Activated CD4-positive, alpha-beta T cell treated with anti-CD3 and anti-CD28 coated beads, Interleukin-2, amount 50 U/mL, for 24 hours (primary cell): ENCODE measurements around the gene RPTOR.

Experiments used
- DNase-seq, 2 donors: peaks; one replicate each; pipeline ENCODE4 v3.0.0-alpha.2; 2020; ENCODE audit warnings: low read depth in 1 of 2, low spot score in 1 of 2

RPTOR gene

DNA sequence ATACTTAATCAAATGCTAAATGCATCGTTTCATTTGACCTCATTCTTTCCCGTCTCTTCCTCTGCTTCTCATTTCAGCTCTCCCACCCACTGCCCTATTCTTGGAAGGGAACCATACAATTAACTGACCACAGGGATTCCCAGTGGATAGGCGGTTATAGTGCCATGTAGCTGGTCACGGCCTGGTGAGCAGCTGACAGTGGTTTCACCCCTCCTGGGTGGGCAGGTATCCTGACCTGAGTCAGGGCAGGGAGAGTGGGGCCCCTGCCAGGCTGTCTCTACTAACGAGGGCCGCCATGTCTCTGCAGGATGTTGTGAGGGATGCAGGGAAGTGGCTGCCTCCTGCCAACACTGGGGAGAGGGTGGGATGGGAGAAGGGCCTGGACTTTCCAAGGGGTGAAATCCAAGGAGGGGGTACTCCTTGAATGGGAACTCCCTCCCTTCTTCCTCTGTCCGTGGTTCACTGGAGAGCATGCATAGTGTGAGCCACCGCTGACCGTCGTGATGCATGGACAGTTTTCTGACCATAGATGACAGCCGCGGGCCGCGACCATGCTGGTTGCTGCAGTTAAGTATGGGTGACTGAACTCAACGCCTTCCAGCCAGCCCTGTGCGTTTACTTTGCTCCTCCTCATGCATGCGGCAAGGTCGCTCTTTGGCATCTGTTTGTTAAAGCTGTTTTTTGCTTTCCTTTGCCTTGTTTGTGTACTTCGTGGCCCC lies 95.9 kb downstream of the RPTOR start:
- DNase-seq, result no peak

- no peak for DNase-seq
Measured at GRCh38 chr17:80643326-80644099, 98.9 kb downstream of the RPTOR start.

GRCh38 chr17:80644536-80644935 lies 99.9 kb downstream of the RPTOR start:
- no peak for DNase-seq

- no peak for DNase-seq
Measured at GRCh38 chr17:80645706-80646325, 101.2 kb downstream of the RPTOR start.

GRCh38 chr17:80646328-80646727 lies 101.7 kb downstream of the RPTOR start:
- DNase-seq, result no peak

- no peak for DNase-seq
Measured at GRCh38 chr17:80647746-80648145, 103.1 kb downstream of the RPTOR start.

GRCh38 chr17:80649200-80649644 lies 104.6 kb downstream of the RPTOR start:
- DNase-seq, result no peak

DNA sequence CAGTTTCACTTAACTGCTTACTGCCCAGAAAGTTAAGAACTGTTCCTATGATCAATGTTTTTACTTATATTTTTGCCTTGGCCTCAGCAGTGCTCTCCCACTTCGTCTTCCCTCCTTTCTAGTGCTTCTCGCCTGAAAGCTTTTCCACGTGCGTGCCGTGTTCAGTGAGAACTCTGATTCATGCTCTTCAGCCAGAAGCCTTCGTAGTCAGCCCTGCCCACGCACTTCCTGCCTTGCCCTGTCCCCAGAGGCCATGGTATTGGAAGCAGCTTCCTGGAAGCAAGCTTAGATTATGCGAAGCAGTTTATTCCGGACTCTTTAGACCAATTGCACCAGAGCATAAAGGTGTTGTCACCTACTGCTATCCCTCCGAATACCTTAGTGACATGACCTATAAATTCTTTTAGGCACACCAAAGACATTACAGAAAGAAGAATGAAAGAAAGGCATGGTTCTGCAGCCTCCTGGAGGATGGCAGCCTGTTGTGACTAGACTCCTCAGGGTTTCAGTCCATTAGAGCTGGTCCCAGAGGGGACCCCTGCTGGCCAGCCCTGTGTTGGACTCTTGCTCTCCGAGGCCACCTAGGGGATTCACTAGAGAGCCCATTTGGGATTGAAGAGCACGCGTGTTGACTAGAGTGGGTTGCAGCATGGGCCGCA lies 105.2 kb downstream of the RPTOR start:
- DNase-seq, result peak; percentile 43 to 78

DNA sequence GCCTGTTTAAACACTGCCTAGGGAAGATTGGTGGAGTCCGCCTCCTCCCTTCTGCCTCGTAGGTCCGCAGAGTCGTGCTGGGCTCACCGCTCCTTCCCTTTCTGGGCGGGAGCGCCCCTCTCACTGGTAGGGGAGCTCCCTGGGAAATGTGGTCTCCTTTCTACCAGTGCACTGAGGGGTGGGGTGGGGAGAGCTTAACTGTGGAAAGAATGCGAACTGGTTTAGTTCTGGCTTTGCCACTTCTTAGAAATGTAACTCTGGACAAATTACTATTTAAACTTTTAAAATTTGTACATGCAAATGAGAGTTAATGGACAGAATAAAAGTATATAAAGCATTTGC lies 105.7 kb downstream of the RPTOR start:
- no peak for DNase-seq

DNA sequence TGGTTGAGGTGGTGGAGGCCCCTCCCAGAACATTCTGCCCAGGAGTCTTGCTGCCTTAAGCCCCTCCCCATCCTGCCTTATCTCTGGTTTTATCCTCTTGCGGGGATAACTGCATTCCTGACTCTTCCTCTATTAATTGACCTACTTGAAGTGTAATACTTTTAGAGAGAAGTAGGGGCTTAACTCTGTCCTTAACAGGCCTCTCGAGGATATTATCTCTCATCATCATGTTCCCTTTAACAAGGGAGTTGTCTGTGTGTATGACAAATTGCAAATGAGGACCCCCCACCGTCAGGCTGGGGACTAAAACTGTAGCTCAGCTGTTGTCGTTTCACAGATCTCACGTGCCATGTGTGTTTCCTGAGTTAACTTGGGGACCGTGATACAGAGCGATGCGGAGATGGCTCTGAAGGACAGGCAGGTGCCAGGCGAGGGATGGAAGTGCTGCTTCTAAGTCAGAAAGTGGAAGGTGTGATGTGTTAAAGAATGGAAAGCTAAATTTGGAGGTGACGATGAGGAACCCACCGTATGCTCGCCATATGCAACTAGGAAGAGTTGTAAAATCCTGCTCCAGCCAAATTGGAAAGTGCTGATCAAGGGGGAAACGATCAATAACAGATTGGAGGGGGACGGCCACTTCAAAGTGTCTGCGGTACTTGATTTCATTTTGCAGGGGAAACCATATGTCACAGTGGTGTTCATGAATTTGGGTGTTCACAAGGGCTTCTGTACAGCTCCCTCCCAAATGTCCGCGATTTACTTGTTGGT lies 106.3 kb downstream of the RPTOR start:
- no peak for DNase-seq

- DNase-seq, result no peak
Measured at GRCh38 chr17:80652756-80653330, 108.2 kb downstream of the RPTOR start.

GRCh38 chr17:80653856-80654255 lies 109.2 kb downstream of the RPTOR start:
- no peak for DNase-seq

- DNase-seq, result no peak
Measured at GRCh38 chr17:80655608-80656007, 111.0 kb downstream of the RPTOR start.

DNA sequence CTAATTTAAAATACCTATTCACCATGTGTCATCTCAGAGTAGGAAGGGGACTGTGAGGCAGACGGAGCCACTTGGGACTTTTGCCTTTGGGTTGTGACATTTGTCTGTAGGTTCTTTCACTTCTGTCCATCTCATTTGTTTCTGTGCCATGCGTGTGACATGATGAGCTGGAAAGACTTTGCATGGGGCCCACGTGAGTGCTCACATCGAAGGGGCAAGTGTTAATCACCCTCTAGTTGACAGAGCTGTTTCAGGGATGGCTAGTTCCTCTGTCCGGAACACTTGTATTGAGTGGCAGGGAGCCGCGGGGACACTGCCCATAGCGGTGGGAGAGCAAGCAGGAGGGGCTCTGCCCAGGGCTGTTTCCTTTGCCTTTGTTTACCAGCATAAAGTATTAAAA lies 112.0 kb downstream of the RPTOR start:
- DNase-seq, result no peak

DNA sequence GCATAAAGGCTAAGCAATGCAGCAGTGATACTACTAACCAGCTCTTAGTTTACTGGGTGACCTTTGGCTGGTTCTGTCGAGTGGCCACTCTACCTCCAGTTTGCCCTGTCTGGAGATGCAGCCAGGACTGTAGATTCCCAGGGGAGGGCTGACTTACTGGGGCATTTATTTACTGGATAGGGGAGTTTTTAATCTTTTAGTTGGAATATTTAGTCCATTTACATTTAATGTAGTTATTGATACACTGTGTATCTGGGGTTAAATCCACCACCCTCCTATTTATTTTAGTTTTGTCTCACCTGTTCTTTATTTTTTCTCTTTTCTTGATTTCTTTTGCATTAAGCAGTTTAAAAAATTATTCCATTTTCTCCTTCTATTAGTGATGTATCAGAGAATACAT lies 112.9 kb downstream of the RPTOR start:
- no peak for DNase-seq

- DNase-seq, result no peak
Measured at GRCh38 chr17:80658821-80659220, 114.2 kb downstream of the RPTOR start.

DNA sequence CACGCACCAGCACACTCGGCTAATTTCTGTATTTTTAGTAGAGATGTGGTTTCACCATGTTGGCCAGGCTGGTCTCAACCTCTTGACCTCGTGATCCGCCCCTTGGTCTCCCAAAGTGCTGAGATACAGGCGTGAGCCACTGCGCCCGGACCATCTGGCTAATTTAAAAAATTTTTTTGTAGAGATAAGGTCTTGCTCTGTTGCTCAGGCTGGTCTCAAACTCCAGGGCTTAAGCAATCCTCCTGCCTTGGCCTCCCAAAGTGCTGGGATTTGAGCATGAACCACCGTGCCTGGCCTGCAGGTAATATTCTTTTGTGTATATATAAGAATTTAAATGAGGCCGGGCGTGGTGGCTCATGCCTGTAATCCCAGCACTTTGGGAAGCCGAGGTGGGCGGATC lies 115.0 kb downstream of the RPTOR start:
- DNase-seq, result no peak

DNA sequence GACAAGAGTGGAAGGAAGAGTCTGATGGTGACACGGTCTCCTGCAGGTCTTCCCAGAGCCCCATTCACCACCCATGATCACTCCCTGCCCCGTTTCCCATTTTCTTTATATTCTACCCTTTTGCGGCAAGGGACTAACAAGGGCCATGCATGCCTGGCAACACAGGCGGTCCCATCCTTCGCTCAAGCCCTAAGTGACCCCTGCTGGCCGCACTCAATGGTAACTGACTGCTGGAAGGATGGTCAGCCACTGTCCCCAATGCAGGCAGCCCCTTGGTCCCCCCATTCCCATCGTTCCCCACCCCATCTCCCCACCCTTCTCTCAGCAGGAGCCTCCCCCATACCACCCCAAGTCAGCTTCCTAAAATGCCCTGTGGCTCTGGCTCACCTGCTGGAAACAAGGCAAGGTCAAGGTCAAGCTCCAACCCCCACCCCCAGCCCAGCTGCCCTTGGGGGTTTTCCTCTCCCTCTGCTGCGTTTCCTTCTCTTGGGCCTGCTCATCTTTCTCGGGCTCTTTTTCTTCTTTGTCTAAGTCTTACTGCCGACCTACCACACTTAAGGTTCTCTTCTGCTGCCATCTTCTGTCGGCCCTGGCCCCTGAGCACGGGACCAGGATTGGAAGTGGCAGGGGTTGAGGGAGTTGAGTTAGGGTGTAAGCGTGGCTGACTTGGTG lies 116.0 kb downstream of the RPTOR start:
- DNase-seq, result no peak

GRCh38 chr17:80662557-80662956 lies 117.9 kb downstream of the RPTOR start:
- no peak for DNase-seq

- peak in 1 of 2 donors; percentile 49 for DNase-seq
Measured at GRCh38 chr17:80663781-80664206, 119.2 kb downstream of the RPTOR start.
